Fibroblast of pulmonary artery (primary cell): Measurements from ENCODE around the gene EXOC1L.

Source experiments
- DNase-seq: peaks from one replicate; pipeline ENCODE4 v3.0.0-alpha.2; 2010; ENCODE audit warnings: low read depth
- H3K4me3 ChIP-seq: replicated peaks from 2 replicates; pipeline ENCODE4 v1.5.1; 2011; ENCODE audit warnings: low read depth, mild to moderate bottlenecking, control low read depth, low read length, moderate library complexity
- CTCF ChIP-seq: IDR thresholded peaks from 2 replicates; pipeline ENCODE4 v1.5.1; 2011; ENCODE audit warnings: mild to moderate bottlenecking, control low read depth, low read length, inconsistent platforms; ENCODE audit errors: missing control alignments

EXOC1L gene

GRCh38 chr4:55819634-55820033, at the start of gene EXOC1L:
EXOC1L (plus strand) TSS chr4:55819790; CDS start chr4:55820027, 237 bp downstream.
- peak within 1 kb of the TSS; percentile 36 for H3K4me3 ChIP-seq
- peak; percentile 8 for DNase-seq
- peak; percentile 4 for TF ChIP-seq CTCF

DNA sequence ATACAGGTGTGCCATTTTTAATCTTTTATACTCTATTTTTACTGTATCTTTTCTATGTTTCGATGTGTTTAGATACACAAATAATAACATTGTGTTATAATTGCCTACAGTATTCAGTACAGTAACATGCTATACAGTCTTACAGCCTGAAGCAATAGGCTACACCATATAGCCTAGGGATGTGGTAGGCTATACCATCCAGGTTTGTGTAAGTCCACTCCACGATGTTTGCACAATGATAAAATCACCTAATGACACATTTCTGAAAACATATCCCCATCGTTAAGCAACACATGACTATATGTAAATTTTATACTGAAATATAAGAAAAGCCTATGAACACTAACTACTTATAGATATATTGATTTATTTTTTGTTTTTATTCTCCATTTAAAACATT, 48.9 kb upstream of the EXOC1L start:
- H3K4me3 ChIP-seq: no peak overlapping the region
- DNase-seq: no peak
- TF ChIP-seq CTCF: no peak

DNA sequence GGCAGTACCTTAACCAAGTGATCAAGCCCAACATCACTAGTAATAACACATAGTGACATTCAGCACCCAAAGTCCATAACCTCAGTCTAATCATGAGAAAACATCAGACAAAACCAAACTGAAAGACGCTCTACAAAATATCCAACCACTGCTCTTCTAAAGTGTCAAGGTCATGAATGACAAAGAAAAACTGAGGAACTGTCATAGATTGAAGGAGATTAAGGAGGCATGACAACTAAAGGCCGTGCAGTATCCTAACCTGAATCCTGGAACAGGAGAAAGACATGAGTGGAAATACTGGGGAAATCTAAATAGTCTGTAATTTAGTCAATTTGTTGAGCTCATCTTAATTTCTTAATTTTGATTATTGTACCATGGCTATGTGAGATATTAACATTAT, 38.2 kb upstream of the EXOC1L start:
- no peak for TF ChIP-seq CTCF
- DNase-seq: no peak
- no peak overlapping the region for H3K4me3 ChIP-seq

- peak; percentile 13 for DNase-seq
- no peak for TF ChIP-seq CTCF
- no peak overlapping the region for H3K4me3 ChIP-seq
Observed at GRCh38 chr4:55781812-55782211, 37.8 kb upstream of the EXOC1L start.

GRCh38 chr4:55783584-55783983, 36.0 kb upstream of the EXOC1L start:
- H3K4me3 ChIP-seq: no peak overlapping the region
- DNase-seq: no peak
- TF ChIP-seq CTCF: no peak

DNA sequence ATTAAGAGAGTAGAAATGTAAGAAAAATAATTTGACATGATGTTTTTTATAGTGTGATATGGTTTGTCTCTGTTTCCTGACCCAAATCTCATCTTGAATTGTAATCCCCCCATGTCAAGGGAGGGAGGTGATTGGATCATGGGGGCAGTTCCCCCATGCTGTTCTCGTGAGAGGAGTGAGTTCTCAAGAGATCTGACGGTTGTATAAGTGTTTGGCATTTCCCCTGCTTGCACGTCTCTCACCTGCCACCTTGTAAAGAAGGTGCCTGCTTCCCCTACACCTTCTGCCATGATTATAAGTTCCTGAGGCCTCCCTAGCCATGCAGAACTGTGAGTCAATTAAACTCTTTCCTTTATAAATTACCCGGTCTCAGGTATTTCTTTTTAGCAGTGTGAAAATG, 34.8 kb upstream of the EXOC1L start:
- no peak for DNase-seq

More for the DNA sequence above, 34.8 kb upstream of the EXOC1L start:
- H3K4me3 ChIP-seq: no peak overlapping the region
- no peak for TF ChIP-seq CTCF
